ENCODE results near the gene UNC50. TPM values are rescaled to one million over a fixed set of nuclear protein-coding genes. Genes with fewer than 3 reads are reported as not detected.

Gene UNC50, protein sequence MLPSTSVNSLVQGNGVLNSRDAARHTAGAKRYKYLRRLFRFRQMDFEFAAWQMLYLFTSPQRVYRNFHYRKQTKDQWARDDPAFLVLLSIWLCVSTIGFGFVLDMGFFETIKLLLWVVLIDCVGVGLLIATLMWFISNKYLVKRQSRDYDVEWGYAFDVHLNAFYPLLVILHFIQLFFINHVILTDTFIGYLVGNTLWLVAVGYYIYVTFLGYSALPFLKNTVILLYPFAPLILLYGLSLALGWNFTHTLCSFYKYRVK
- total RNA-seq: 35.8 and 38.3 TPM in 2 replicates

DNA sequence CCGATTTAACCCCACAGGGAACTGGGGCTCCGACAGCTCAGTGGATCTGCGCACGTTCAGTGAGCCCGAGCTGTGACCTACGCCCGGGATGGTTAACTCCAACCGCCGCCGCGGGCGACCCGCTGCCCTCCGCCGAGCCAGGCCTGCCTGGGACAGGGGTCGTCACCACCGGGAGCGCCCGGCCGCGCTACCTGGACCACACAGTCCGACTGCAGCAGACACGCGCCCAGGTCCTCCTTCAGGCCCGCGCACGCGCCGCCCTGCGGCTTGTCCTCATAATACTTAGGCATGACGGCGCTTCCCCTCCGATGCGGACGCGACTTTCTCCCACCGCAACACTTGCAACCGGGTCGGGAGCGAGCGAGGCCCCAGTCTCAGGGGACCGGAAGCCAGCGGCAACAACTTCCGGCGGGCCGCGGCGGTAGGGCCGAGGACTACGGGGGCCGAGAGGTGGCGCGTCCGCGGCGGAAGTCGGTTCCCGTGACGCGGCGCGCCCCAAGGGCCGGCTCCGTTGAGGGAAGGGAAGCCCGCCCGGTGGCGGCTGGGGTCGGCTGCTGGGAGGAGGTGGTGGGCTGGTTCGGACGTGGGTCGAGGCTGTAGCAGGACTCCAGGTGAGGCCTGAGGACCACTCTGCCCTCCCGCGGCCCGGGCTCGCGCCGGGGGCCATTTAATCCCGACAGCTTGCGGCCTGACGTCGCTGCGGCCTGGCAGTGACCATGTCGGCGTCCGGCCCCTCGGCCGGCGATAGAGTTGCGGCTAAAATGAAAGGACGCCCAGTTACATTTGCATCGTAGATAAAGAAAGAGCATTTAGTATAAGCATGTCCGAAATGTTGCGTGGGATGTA, at the start of gene UNC50, which contains the start of gene COA5:
Gene UNC50, plus strand, starts transcription at position 474 of the 846 bp plus-strand sequence. CDS start 1,171 bp downstream, outside the sequence.
Gene COA5, minus strand, starts transcription at position 397 of the 846 bp plus-strand sequence. Its CDS starts 107 bp downstream, at position 290.

Other genes with a start within 250 kb of the UNC50 start
- 13.4 and 16.6 TPM in 2 replicates for gene INPP4A, start 163.7 kb upstream of the UNC50 start, total RNA-seq
- gene COA5, start 77 bp upstream of the UNC50 start, total RNA-seq: 18.7 and 23.8 TPM in 2 replicates
- 0.54 and 4.3 TPM in 2 replicates for gene MGAT4A, start 122.5 kb downstream of the UNC50 start, total RNA-seq